Breast epithelium (tissue), 3 donors: ENCODE results near the gene COPB2.

Experiments
- POLR2A ChIP-seq: fragments of 450-650 bp; IDR thresholded peaks from one replicate; pipeline ENCODE4 v1.6.1; 2016; ENCODE audit warnings: antibody characterized with exemption, mild to moderate bottlenecking, moderate library complexity
- POLR2AphosphoS5 ChIP-seq, 3 donors: sonication (generic); formaldehyde crosslinking; IDR thresholded peaks; one replicate each; pipeline ENCODE4 v1.6.1; 2017; ENCODE audit warnings: antibody characterized with exemption in 3 of 3
- TF ChIP-seq, protein P1 (sequence below), 3 donors: fragments of 450-650 bp; IDR thresholded peaks; one replicate each; pipeline ENCODE4 v1.5.1; 2016 to 2017; ENCODE audit warnings: antibody characterized with exemption in 3 of 3, mild to moderate bottlenecking in 3 of 3, moderate library complexity in 3 of 3

GRCh38 chr3:139380575-139380974 is 8.9 kb downstream of the COPB2 start:
- TF ChIP-seq POLR2AphosphoS5 (IDR thresholded peaks at IDR 0.05) (no peak), POLR2A (no peak)
- TF ChIP-seq, protein P1, sequence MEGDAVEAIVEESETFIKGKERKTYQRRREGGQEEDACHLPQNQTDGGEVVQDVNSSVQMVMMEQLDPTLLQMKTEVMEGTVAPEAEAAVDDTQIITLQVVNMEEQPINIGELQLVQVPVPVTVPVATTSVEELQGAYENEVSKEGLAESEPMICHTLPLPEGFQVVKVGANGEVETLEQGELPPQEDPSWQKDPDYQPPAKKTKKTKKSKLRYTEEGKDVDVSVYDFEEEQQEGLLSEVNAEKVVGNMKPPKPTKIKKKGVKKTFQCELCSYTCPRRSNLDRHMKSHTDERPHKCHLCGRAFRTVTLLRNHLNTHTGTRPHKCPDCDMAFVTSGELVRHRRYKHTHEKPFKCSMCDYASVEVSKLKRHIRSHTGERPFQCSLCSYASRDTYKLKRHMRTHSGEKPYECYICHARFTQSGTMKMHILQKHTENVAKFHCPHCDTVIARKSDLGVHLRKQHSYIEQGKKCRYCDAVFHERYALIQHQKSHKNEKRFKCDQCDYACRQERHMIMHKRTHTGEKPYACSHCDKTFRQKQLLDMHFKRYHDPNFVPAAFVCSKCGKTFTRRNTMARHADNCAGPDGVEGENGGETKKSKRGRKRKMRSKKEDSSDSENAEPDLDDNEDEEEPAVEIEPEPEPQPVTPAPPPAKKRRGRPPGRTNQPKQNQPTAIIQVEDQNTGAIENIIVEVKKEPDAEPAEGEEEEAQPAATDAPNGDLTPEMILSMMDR (IDR thresholded peaks at IDR 0.05), result no peak
